Keratinocyte (primary cell): ENCODE measurements around the gene RAB32.
"Not testable (repeated sequence)": the region's sequence is repeated elsewhere in the genome, so short reads cannot be mapped to it uniquely, and the experiment has no call there.

Experiments used
- CTCF ChIP-seq, 3 experiments: IDR thresholded peaks in 1 of 3; conservative IDR thresholded peaks in 1 of 3; optimal IDR thresholded peaks in 1 of 3; 2 replicates in 2 of 3; 3 replicates in 1 of 3; pipeline versions ENCODE3 to v1.5.1; 2011; ENCODE audit warnings: low read length in 3 of 3, mild to moderate bottlenecking in 3 of 3, moderate library complexity in 2 of 3, control low read depth in 1 of 3, inconsistent platforms in 1 of 3; ENCODE audit not compliant: insufficient read depth in 2 of 3; ENCODE audit errors: extremely low read depth in 1 of 3
- EZH2 ChIP-seq: IDR thresholded peaks from one replicate; pipeline ENCODE4 v1.6.1; 2012; ENCODE audit warnings: inconsistent platforms, mild to moderate bottlenecking, low read length, moderate library complexity

- not testable (repeated sequence) for TF ChIP-seq CTCF (optimal IDR thresholded peaks at IDR 0.05 in 1 of 3, IDR thresholded peaks at IDR 0.05 in 1 of 3, conservative IDR thresholded peaks at IDR 0.05 in 1 of 3; ENCODE audit: extremely low read depth in 1 of 3, insufficient read depth in 2 of 3, low read length in 3 of 3); EZH2
Observed at GRCh38 chr6:146566661-146567060, 23.0 kb downstream of the RAB32 start.
